Germinal center (tissue), 1 donor: ENCODE measurements around the gene DESI2.

Experiments used
- DNase-seq: peaks from one replicate; pipeline ENCODE4 v3.0.0; 2012; ENCODE audit warnings: mixed read lengths, low spot score

The DESI2 gene

DNA sequence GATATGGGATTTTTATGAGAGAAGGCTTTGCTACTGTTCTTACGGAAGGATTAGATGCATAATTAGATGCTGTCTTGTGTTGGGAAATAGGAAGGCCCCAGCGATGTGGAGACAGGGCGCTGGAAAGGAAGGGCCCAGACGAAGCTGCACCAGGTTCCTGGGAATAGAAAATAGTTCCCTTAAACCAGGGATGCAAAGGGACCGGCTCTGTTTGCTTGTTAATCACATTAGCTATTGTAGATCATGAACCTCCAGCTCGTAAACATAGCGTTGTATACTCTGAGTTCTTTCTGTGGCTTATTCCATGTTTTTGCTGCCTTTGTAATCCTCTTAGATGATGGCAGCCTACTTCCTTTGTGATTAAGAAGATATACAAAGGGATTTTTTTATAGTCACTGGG, 102.7 kb downstream of the DESI2 start:
- no peak for DNase-seq

- DNase-seq = no peak
Observed at GRCh38 chr1:244757091-244757939, 104.4 kb downstream of the DESI2 start.
